ENCODE measurements around the gene SLC40A1.

Gene SLC40A1

GRCh38 chr2:189545418-189545817 is 35.2 kb downstream of the SLC40A1 start:
- no peak for DNase-seq (ENCODE audit: low spot score)
- ChIA-PET POLR2A (ENCODE audit: low non-redundant PET) (no interaction called here), CTCF (no interaction called here)
- H3K27ac ChIP-seq = no peak overlapping the region
- no peak for TF ChIP-seq CTCF (conservative IDR thresholded peaks at IDR 0.05; ENCODE audit: low read depth)

- ChIA-PET POLR2A (ENCODE audit: low non-redundant PET) (no interaction called here), CTCF (no interaction called here)
- no peak for DNase-seq (ENCODE audit: low spot score)
- H3K27ac ChIP-seq = no peak overlapping the region
- TF ChIP-seq CTCF (conservative IDR thresholded peaks at IDR 0.05; ENCODE audit: low read depth) = no peak
Observed at GRCh38 chr2:189544318-189545042, 36.1 kb downstream of the SLC40A1 start.

- DNase-seq (ENCODE audit: low spot score) = no peak
- no peak for TF ChIP-seq CTCF (conservative IDR thresholded peaks at IDR 0.05; ENCODE audit: low read depth)
- no peak overlapping the region for H3K27ac ChIP-seq
- ChIA-PET CTCF (no interaction called here), POLR2A (ENCODE audit: low non-redundant PET) (no interaction called here)
Observed at GRCh38 chr2:189543367-189543766, 37.2 kb downstream of the SLC40A1 start.

GRCh38 chr2:189542145-189542882 is 38.3 kb downstream of the SLC40A1 start:
- CTCF ChIA-PET = no interaction called here
- no peak overlapping the region for H3K27ac ChIP-seq
- POLR2A ChIA-PET (ENCODE audit: low non-redundant PET) = no interaction called here

GRCh38 chr2:189541591-189541990 is 39.0 kb downstream of the SLC40A1 start:
- H3K27ac ChIP-seq = no peak overlapping the region
- TF ChIP-seq CTCF (conservative IDR thresholded peaks at IDR 0.05; ENCODE audit: low read depth) = no peak
- CTCF ChIA-PET = no interaction called here
- POLR2A ChIA-PET (ENCODE audit: low non-redundant PET) = no interaction called here
- no peak for DNase-seq (ENCODE audit: low spot score)

More at GRCh38 chr2:189542145-189542882, 38.3 kb downstream of the SLC40A1 start:
- DNase-seq (ENCODE audit: low spot score) = no peak
- no peak for TF ChIP-seq CTCF (conservative IDR thresholded peaks at IDR 0.05; ENCODE audit: low read depth)

- DNase-seq (ENCODE audit: low spot score) = no peak
- ChIA-PET CTCF (interaction anchor here (0.7 kb wide), 1 partner anchor 7 kb away, joined by 4 read pairs; no protein-coding TSS in a partner anchor), POLR2A (ENCODE audit: low non-redundant PET) (no interaction called here)
- no peak for TF ChIP-seq CTCF (conservative IDR thresholded peaks at IDR 0.05; ENCODE audit: low read depth)
- no peak overlapping the region for H3K27ac ChIP-seq
Observed at GRCh38 chr2:189540551-189540950, 40.0 kb downstream of the SLC40A1 start.

All from RWPE1 (cell line).